Central memory CD4-positive, alpha-beta T cell (primary cell): Measurements from ENCODE around the gene ECI2.
"Not testable (repeated sequence)": the region's sequence is repeated elsewhere in the genome, so short reads cannot be mapped to it uniquely, and the experiment has no call there.

Experiments
- DNase-seq: peaks from one replicate; pipeline ENCODE4 v3.0.0; 2022

Gene ECI2

DNA sequence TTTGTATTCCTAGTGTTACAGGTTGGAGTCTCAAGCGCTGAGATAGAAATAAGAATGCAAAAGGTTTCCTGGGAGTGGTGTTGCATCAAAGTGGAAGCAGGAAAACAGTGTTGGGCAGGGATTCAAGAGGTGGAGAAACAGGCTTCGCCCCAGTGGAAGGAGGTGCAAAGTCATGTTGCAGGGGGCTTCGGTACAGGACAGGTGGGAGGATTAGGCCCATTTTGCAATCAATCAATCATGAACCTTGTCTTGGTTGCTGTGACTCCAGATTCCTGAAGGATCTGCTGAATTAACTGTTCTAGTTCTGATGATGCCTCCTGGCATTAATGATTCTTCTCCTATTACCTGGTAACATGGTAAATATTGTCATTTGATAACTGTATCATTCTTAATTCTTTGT is 34.1 kb downstream of the ECI2 start:
- DNase-seq: no peak

- DNase-seq: no peak
These were observed 34.7 kb downstream of the ECI2 start for GRCh38 chr6:4100655-4101054.

DNA sequence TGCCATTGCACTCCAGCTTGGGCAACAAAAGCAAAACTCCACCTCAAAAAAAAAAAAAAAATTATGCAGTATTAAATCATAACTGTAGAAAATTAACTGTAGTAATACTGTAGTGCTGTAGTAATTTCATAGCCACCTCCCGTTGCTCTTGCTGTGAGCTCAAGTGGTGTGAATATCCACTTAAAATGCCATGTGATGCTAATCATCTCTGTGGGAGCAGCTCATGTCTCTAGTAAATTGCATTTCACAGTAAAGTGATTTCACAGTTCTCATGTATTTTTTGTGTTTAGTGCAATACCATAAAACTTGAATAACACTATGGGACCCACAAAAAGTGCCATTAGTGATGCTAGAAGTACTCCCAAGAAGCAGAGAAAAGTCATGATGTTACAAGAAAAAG is 42.1 kb downstream of the ECI2 start:
- no peak for DNase-seq

DNA sequence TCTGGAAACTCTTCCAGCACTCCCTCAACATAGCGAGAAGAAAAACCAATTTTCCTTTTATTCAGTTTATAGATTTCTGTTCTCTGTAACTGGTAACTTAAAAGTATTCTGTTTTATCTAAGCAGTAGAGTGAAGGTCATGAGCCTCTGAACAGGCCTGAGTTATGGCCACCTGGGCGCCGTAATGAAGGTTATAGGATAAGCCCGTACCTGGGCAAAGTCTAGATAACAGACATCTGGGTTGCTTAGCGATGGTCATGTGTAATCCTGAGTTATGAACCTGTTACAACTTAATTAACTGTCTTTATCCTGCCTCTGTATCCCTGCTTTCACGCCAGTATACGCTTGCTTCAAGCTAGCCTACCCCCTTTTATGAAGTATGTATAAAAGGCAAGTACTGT is 43.4 kb downstream of the ECI2 start:
- no peak for DNase-seq

- DNase-seq: not testable (repeated sequence)
These were observed 45.3 kb downstream of the ECI2 start for GRCh38 chr6:4090043-4090442.

GRCh38 chr6:4088704-4089103 is 46.7 kb downstream of the ECI2 start:
- no peak for DNase-seq

DNA sequence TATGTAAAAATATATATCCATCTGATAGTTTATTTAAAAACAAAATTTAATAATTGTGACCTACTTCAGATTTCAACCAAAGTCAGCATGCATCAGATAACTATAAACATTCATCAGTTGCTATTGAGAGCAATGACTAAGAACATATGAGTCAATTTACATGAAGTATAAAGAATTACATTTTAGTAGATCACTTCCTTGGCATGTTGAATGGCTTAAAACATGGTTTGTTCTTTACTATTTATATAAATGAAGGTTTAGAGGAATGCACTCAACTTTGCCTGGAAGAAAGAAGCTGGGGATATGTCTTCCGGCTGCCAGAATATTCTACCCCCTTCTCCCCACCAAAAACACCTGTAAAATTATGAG is 50.1 kb downstream of the ECI2 start:
- no peak for DNase-seq

- DNase-seq: no peak
These were observed 50.7 kb downstream of the ECI2 start for GRCh38 chr6:4084444-4085331.

GRCh38 chr6:4078691-4079471 is 56.5 kb downstream of the ECI2 start, which contains the start of gene FAM217A:
FAM217A (minus strand) TSS chr6:4079137; CDS start chr6:4077414, 1,723 bp downstream.
- DNase-seq: no peak

DNA sequence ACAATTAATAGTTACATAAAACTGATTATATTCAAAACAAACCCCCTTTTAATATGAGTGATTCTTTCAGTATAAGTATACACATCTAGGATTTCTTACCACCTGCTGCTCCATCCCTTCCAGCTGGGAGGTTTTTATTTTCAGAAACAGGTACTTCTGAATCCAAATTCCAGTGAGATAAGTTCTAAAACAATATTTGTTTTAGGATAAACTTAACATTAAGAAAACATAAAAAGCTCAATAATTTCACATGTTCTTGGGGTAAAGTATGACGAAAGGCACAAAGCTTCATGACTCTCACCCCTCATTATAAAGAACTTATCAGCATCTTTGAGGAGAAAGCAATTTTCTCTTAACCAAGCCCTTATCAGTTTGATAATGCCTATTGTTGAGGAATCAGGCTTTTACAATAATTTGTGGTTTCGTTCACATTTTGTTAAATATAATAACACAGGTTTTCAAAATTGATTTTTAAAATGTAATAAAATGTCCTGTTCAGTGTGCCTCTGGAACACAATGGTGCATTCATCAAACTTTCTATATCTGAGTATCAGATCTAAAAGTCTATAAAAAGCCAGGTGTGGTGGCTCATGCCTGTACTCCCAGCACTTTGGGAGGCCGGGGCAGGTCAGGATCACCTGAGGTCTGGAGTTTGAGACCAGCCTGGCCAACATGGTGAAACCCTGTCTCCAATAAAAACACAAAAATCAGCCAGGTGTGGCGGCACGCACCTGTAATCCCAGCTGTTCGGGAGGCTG is 60.7 kb downstream of the ECI2 start:
- DNase-seq: no peak

GRCh38 chr6:4071330-4071729 is 64.0 kb downstream of the ECI2 start:
- DNase-seq: no peak

- DNase-seq: no peak
These were observed 66.2 kb downstream of the ECI2 start for GRCh38 chr6:4069199-4069598.

DNA sequence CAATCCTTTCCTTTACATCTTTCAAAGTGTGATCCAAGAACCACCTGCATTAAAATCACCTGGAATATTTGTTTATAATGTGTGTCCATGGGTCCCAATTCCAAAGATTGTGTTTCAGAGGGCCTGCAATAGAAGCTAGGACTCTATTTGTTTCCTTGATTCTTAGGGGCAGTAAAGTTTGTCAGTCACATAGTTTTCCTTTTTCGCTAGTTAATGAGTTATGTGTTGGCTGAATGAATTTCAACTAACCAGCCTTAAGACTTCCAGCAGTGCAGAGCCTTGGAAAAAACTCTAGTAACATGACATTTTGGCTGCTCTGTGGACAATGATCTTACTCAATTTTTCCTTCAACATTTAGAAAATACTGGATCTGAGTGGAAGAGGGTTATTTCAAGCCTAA is 67.7 kb downstream of the ECI2 start:
- DNase-seq: no peak

DNA sequence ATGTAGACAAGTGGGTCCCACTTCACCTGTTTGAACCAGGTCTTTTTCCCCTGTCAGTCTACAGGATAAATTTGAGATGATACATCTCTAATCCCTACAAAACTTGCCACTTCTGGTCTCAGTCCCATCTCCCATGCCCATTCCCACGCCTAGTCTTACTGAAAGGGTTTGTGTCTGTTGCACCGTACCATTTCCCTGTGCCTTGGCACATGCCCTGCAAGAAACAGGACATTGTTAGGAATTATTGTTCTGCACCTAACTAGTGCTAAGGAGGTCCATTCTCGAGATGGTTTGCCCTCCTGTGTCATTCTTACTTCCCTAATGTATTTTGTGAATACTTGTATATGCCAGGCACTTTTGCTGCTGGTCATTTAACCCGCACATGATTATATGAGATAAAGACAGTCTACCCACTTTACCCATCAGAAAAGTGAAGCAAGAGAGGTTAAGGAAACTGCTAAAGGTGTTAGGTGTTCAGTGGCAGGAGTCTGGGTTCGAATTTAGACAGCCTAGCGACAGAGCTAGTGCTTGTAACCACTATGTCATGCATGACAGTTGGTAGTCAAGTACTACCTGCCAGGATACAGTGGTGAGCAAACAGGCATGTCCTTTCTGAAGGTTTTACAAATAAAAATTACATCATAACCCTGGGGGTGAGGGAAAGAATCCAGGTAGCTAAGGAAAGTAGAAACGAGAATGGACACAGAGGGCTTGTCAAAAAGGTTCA is 69.2 kb downstream of the ECI2 start:
- DNase-seq: no peak
